Measurements from ENCODE around the gene KLHL11. TPM values are rescaled to one million over a fixed set of nuclear protein-coding genes. Genes with fewer than 3 reads are reported as not detected.
A peak's percentile ranks its signal among the peaks of the same experiment; 100 is the strongest.
"Not testable (repeated sequence)": the region's sequence is repeated elsewhere in the genome, so short reads cannot be mapped to it uniquely, and the experiment has no call there.

KLHL11 gene
- total RNA-seq, 1 donor from 2014 or later, result 26.6 TPM

DNA sequence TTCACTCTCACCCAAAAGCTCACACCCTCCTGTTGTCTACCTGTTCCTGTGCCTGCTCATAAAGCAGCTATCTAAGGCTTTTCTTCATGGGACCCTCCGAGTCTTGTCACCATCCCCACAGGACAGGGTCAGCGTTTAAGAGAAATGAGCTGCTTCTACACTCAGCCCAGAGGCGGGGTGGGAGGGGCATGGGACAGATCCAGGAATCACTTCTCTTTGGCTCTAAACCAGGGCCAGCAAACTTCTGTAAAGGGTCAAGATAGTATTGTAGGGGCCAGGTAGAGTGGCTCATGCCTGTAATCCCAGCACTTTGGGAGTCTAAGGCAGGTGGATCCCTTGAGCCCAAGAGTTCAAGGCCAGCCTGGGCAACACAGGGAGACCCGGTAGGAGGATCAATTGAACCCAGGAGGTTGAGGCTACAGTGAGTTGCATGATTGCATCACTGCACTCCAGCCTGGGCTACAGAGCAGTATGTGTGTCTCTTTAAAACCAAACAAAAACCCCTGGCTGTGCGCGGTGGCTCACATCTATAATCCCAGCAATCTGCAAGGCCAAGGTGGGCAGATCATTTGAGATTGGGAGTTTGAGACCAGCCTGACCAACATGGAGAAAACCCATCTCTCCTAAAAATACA is 23.2 kb upstream of the KLHL11 start:
- no peak for DNase-seq (ENCODE audit: low read depth in 2 of 2)

DNA sequence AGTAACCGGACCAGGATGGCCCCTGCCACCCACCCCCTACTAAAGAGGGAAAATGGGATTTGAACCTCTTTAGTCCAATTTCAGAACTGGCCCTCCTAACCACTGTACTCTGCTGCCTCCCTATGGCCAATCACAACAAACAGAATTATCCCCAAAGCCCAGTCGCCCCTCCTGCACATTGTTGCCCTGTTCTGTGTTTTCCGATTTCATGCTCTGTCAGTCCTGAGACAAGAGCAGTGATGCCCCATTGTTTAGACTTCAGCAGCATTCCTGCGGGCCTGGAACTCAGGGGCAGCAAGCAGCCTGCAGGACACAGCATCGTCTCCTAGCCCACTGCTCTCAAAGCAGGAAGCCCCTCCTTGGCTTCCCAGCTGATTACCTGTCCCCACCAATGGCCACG is 20.5 kb upstream of the KLHL11 start:
- peak in 1 of 2 donors; percentile 26 for DNase-seq (ENCODE audit: low read depth in 2 of 2)

DNA sequence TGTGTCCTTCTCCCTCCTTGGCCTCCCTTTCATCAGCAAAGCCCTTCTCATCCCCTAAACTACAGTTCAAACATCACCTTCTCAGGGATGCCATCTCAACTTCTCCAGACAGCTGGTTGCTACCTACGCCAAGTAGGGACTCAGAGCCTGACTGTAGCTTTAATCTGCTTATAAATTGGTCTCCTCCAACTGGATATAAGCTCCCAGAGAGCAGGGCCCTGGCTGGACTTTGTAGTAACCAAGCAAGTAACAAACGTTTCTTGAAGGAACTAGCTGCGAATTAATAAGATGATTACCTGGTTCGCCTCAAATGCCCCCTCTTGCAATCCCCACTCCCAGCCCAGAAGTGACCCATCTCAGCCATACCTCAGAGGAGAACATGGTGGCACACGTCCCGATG is 17.5 kb upstream of the KLHL11 start:
- DNase-seq (ENCODE audit: low read depth in 2 of 2), result no peak

GRCh38 chr17:41880130-41880529 is 14.9 kb upstream of the KLHL11 start:
- DNase-seq (ENCODE audit: low read depth in 2 of 2), result no peak

DNA sequence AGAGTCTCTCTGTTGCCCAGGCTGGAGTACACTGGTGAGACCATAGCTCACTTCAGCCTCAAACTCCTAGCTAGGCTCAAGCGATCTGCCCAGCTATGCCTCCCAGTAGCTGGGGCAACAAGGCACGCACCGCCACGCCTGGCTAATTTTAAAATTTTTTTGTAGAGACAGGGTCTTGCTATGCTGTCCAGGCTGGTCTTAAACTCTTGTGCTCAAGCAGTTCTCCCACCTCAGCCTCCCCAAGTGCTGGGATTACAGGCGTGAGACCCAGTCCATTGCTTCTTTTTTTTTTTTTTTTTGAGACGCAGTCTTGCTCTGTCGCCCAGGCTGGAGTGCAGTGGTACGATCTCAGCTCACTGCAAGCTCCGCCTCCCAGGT is 9.1 kb upstream of the KLHL11 start:
- not testable (repeated sequence) for DNase-seq (ENCODE audit: low read depth in 2 of 2)

DNA sequence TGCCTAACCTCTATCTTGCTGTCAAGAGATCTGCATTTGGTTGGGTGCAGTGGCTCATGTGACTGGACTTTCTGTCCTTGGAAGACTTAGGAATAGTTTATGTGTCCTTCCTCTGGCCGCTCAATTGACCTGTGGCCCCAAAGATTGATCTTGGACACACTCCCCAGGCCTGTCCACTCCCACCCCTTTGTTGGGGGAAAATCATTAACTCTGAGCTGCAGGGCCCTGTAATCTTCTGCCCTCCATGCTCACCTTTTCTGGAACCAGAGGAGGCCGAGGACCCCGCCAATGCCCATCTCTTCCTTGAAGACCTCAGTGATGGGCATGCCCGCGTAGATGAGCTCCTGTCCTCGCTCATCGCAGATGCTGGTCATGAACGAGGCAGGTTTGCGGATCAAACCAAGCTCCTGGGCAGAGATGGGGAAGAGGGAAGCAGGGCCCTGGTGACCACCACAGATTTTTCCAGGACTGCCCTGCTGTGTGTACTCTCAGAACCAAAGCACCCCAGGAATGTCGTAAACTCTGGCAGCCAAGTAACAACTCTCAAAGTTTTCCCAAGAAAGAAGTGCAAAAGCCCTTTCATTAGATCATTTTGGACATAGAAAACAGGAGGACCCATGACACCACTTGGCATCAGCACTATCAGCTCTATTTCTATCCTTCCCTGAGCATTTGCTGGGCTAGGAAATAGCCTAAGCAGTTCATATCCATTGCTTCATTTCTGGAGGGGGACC is 8.5 kb upstream of the KLHL11 start:
- no peak for DNase-seq (ENCODE audit: low read depth in 2 of 2)

DNA sequence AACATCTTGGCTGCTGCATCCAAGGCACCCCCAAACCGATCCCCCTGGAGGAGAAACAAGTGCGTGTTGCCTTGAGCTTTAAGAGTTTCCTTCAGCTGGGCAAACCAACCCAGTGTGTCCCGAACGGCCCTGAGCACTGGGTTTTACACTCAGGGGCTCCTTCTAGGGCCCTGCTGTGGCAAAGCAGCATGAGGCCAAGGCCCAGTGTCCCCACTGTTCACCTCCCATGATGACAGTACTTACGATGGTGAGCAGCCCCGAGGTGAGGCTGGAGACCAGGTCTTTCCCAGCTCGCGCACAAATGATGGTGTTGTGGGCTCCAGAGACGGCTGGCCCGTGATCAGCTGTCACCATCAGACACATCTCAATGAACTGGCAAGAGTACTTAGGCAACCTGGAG is 6.6 kb upstream of the KLHL11 start:
- DNase-seq (ENCODE audit: low read depth in 2 of 2), result no peak

GRCh38 chr17:41870627-41871026 is 5.4 kb upstream of the KLHL11 start:
- peak in 1 of 2 donors; percentile 17 for DNase-seq (ENCODE audit: low read depth in 2 of 2)

DNA sequence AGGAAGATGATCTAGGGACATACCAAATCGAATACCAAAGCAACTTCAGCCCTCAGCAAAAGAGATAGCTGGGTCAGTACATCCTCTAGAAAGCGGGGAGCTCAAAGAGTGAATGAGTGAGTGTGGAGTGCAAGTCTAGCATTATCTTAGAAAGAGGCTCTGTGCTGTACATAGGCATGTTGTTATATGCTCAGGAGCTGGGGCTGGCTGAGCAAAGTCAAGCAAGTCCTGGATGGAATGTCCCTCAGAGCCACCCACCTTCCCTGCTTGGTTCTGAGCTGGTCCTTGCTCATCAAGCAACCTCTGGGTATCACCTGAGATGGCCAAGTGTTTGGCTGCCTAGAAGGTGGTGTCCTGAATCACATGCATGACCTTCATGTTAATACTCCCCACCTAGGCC is 4.9 kb upstream of the KLHL11 start:
- DNase-seq (ENCODE audit: low read depth in 2 of 2), result no peak

GRCh38 chr17:41869426-41869825 is 4.2 kb upstream of the KLHL11 start:
- DNase-seq (ENCODE audit: low read depth in 2 of 2), result no peak

- DNase-seq (ENCODE audit: low read depth in 2 of 2), result no peak
Observed at GRCh38 chr17:41868568-41868967, 3.3 kb upstream of the KLHL11 start.

DNA sequence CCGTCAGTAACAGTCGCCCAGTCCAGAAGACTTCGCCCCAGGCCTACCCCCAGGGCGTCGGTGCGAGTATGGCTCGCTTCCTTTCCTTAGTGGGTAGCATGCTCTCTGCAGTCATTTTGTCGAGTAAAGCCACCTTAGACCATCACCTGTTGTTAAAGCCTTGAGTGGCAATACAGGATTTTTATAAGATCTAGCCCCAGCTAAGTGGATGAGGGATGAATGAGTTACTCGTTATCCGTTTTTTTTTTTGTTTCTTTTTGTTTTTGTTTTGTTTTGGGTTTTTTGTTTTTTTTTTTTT is 322 bp upstream of the KLHL11 start:
- DNase-seq (ENCODE audit: low read depth in 2 of 2), result no peak

GRCh38 chr17:41864498-41864835 is 756 bp downstream of the KLHL11 start:
- no peak for DNase-seq (ENCODE audit: low read depth in 2 of 2)

- no peak for DNase-seq (ENCODE audit: low read depth in 2 of 2)
Observed at GRCh38 chr17:41863074-41863848, 2.0 kb downstream of the KLHL11 start.

- DNase-seq (ENCODE audit: low read depth in 2 of 2), result no peak
Observed at GRCh38 chr17:41860254-41860931, 4.8 kb downstream of the KLHL11 start.

DNA sequence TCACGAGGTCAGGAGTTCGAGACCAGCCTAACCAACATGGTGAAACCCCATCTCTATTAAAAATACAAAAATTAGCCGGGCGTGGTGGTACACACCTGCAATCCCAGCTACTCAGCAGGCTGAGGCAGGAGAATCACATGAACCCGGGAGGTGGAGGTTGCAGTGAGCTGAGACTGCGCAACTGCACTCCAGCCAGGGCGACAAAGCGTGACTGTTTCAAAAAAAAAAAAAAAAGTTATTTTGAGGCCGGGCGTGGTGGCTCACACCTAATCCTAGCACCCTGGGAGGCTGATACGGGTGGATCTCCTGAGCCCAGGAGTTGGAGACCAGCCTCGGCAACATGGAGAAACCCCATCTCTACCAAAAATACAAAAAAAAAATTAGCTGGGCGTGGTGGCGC is 13.8 kb downstream of the KLHL11 start:
- not testable (repeated sequence) for DNase-seq (ENCODE audit: low read depth in 2 of 2)

DNA sequence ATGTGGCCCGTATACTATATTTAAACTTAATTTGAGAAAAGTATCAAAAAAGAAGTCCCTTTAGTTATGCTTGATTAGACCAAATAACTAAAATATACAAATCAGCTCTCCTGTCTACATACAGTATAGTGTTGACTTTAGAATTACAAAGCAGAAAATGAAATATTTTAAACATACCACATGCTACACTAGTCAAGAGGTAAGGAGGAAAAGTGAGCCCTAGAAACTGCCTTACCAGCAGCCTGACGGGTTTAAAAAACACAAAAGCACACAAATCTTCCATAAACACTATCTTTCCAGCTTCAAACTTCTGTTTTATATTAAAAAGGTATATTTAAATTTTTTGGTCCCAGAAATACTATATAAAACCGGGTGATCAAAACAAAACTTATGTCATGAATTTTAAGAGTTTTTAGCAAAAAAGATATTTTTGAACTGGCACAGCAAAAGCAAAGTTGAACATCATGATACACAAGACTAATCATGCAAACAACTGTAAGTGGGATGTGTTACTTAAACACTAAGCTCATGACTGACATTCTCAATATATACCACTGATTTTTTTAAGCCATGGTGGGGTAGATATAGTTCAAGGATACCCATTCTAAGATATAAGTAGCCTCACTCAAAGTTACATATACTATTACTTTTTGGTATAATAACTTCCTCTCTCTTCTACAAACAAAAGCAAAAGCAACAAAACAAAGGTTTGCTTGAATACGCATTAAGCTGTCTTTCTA is 15.8 kb downstream of the KLHL11 start:
- DNase-seq (ENCODE audit: low read depth in 2 of 2), result no peak

GRCh38 chr17:41848788-41849187 is 16.4 kb downstream of the KLHL11 start:
- no peak for DNase-seq (ENCODE audit: low read depth in 2 of 2)

DNA sequence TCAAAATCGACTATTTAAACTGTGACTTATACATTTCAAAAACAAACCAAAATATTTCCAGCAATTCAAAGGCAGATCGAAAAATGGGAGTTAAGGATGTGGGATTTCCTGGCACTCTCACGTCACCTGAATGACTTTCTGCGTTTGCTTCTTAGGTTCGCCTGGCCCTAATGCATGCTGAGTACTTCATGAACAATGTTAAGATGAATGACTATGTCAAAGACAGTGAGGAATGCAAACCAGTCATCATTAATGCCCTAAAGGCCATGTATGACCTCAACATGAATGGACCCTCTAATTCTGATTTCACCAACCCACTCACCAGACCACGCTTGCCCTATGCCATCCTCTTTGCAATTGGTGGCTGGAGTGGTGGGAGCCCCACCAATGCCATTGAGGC is 20.3 kb downstream of the KLHL11 start:
- no peak for DNase-seq (ENCODE audit: low read depth in 2 of 2)

DNA sequence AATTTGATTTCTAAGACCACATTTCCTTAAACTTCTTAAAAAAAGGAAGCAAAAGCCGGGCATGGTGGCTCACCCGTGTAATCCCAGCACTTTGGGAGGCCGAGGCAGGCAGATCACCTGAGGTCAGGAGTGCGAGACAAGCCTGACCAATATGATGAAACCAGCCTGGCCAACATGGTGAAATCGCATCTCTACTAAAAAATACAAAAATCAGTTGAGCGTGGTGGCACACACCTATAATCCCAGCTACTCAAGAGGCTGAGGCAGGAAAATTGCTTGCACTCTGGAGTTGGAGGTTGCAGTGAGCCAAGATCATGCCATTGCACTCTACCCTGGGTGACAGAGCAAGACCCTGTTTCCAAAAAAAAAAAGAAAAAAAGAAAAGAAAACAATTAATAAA is 24.4 kb downstream of the KLHL11 start:
- DNase-seq (ENCODE audit: low read depth in 2 of 2), result not testable (repeated sequence)

GRCh38 chr17:41839448-41839847 is 25.8 kb downstream of the KLHL11 start:
- not testable (repeated sequence) for DNase-seq (ENCODE audit: low read depth in 2 of 2)
